Osteocyte (in vitro differentiated cells): ENCODE measurements around the gene MEOX1. TPM values are rescaled to one million over a fixed set of nuclear protein-coding genes. Genes with fewer than 3 reads are reported as not detected.

ENCODE experiments used
- DNase-seq: peaks from one replicate; pipeline ENCODE4 v3.0.0; 2021; ENCODE audit warnings: mixed read lengths; ENCODE audit not compliant: unreplicated experiment; ENCODE audit errors: extremely low spot score
- H3K27ac Mint-ChIP-seq: one replicate; pipeline ENCODE4 v1.8.0; 2021; ENCODE audit warnings: mild to moderate bottlenecking, mixed read lengths; ENCODE audit not compliant: unreplicated experiment
- H3K27me3 Mint-ChIP-seq: one replicate; pipeline ENCODE4 v1.8.0; 2021; ENCODE audit warnings: mixed read lengths; ENCODE audit not compliant: unreplicated experiment
- H3K36me3 Mint-ChIP-seq: one replicate; pipeline ENCODE4 v1.8.0; 2021; ENCODE audit warnings: mixed read lengths; ENCODE audit not compliant: unreplicated experiment
- H3K4me1 Mint-ChIP-seq: one replicate; pipeline ENCODE4 v1.8.0; 2021; ENCODE audit warnings: mixed read lengths; ENCODE audit not compliant: unreplicated experiment
- H3K4me3 Mint-ChIP-seq: one replicate; pipeline ENCODE4 v1.8.0; 2021; ENCODE audit warnings: mild to moderate bottlenecking, moderate library complexity, mixed read lengths; ENCODE audit not compliant: unreplicated experiment
- H3K9me3 Mint-ChIP-seq: one replicate; pipeline ENCODE4 v1.8.0; 2021; ENCODE audit warnings: mixed read lengths; ENCODE audit not compliant: unreplicated experiment
- total RNA-seq: library from RNA; stranded (reverse); gene quantifications from 2 replicates; pipeline ENCODE4 v1.2.1, GENCODE V29; 2021
- TF ChIP-seq, protein P1 (sequence below): fragments of 200-600 bp; sonication (generic); IDR thresholded peaks from 2 replicates; pipeline ENCODE4 v1.5.0; 2021; ENCODE audit warnings: antibody characterized with exemption, mild to moderate bottlenecking, moderate library complexity

MEOX1 gene
- total RNA-seq, 1 donor from 2014 or later = not detected

- Mint-ChIP-seq H3K4me1 (no peaks in the 10 kb centered on the region), H3K27me3 (peaks cover 2% of the 10 kb centered on the region), H3K36me3 (no peaks in the 10 kb centered on the region), H3K4me3 (no peak overlapping the region), H3K27ac (no peak overlapping the region), H3K9me3 (peaks cover 3% of the 10 kb centered on the region)
- no peak for DNase-seq
- TF ChIP-seq, protein P1, sequence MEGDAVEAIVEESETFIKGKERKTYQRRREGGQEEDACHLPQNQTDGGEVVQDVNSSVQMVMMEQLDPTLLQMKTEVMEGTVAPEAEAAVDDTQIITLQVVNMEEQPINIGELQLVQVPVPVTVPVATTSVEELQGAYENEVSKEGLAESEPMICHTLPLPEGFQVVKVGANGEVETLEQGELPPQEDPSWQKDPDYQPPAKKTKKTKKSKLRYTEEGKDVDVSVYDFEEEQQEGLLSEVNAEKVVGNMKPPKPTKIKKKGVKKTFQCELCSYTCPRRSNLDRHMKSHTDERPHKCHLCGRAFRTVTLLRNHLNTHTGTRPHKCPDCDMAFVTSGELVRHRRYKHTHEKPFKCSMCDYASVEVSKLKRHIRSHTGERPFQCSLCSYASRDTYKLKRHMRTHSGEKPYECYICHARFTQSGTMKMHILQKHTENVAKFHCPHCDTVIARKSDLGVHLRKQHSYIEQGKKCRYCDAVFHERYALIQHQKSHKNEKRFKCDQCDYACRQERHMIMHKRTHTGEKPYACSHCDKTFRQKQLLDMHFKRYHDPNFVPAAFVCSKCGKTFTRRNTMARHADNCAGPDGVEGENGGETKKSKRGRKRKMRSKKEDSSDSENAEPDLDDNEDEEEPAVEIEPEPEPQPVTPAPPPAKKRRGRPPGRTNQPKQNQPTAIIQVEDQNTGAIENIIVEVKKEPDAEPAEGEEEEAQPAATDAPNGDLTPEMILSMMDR = no peak
Observed at GRCh38 chr17:43703630-43704029, 41.9 kb upstream of the MEOX1 start.

GRCh38 chr17:43702637-43703036, 40.9 kb upstream of the MEOX1 start:
- no peaks in the 10 kb centered on the region for H3K36me3 Mint-ChIP-seq
- TF ChIP-seq, protein P1 = no peak
- peaks cover 2% of the 10 kb centered on the region for H3K27me3 Mint-ChIP-seq
- no peak overlapping the region for H3K27ac Mint-ChIP-seq
- H3K4me3 Mint-ChIP-seq = no peak overlapping the region
- no peak for DNase-seq
- H3K9me3 Mint-ChIP-seq = peaks cover 3% of the 10 kb centered on the region
- no peaks in the 10 kb centered on the region for H3K4me1 Mint-ChIP-seq

DNA sequence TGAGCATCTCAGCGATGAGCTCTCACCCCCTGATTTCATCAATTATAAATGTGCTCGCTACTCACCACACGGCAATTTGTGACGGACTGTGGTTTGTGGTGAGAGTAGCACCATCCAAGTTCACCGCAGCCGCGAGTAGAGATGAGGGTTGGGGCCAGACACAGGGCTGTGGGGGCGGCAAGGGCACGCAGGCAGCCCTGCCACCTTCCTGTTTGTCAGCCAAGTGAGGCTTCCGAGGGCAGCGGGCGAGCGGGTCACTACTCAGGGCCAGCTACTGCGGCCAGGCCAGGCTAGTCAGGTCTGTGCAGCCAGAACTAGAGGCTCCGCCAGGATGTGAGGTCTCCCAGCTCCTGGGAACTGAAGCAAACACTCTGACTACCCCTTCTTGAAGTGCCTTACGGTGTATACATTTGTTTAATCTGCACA, 39.6 kb upstream of the MEOX1 start:
- Mint-ChIP-seq H3K27me3 (peaks cover 2% of the 10 kb centered on the region), H3K36me3 (no peaks in the 10 kb centered on the region), H3K27ac (no peak overlapping the region), H3K4me3 (no peak overlapping the region), H3K4me1 (peaks cover 7% of the 10 kb centered on the region), H3K9me3 (peaks cover 3% of the 10 kb centered on the region)
- TF ChIP-seq, protein P1 = no peak
- no peak for DNase-seq

DNA sequence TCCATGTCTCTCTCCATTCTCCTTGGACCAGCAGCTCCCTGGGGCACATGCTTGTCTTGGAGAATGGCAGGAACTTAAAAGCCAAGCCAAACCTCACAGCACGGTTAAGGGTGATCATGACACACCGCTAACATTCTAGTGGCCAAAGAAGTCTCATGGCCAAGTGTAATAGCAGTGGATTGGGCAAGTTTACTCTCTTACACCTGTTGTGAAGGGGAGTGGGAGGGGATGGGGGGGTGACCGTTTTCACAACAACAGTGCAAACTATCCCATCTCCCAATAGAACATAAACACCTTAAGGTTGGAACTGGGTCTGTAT, 37.7 kb upstream of the MEOX1 start:
- Mint-ChIP-seq H3K27me3 (no peaks in the 10 kb centered on the region), H3K4me3 (no peak overlapping the region), H3K36me3 (no peaks in the 10 kb centered on the region), H3K27ac (no peak overlapping the region), H3K4me1 (peaks cover 15% of the 10 kb centered on the region), H3K9me3 (peaks cover 3% of the 10 kb centered on the region)
- DNase-seq = no peak
- TF ChIP-seq, protein P1 = no peak

GRCh38 chr17:43698678-43699437, 37.1 kb upstream of the MEOX1 start:
- peaks cover 3% of the 10 kb centered on the region for H3K9me3 Mint-ChIP-seq

More at GRCh38 chr17:43698678-43699437, 37.1 kb upstream of the MEOX1 start:
- H3K27me3 Mint-ChIP-seq = no peaks in the 10 kb centered on the region
- H3K36me3 Mint-ChIP-seq = no peaks in the 10 kb centered on the region
- DNase-seq = no peak
- TF ChIP-seq, protein P1 = no peak
- peaks cover 15% of the 10 kb centered on the region for H3K4me1 Mint-ChIP-seq
- H3K4me3 Mint-ChIP-seq = no peak overlapping the region
- no peak overlapping the region for H3K27ac Mint-ChIP-seq
